ENCODE data around the gene NIPAL4. TPM values are rescaled to one million over a fixed set of nuclear protein-coding genes. Genes with fewer than 3 reads are reported as not detected.
A peak's percentile ranks its signal among the peaks of the same experiment; 100 is the strongest.

The NIPAL4 gene
- total RNA-seq, 6 donors from 2014 or later = 0.06 to 0.30 TPM; not detected in 4

DNA sequence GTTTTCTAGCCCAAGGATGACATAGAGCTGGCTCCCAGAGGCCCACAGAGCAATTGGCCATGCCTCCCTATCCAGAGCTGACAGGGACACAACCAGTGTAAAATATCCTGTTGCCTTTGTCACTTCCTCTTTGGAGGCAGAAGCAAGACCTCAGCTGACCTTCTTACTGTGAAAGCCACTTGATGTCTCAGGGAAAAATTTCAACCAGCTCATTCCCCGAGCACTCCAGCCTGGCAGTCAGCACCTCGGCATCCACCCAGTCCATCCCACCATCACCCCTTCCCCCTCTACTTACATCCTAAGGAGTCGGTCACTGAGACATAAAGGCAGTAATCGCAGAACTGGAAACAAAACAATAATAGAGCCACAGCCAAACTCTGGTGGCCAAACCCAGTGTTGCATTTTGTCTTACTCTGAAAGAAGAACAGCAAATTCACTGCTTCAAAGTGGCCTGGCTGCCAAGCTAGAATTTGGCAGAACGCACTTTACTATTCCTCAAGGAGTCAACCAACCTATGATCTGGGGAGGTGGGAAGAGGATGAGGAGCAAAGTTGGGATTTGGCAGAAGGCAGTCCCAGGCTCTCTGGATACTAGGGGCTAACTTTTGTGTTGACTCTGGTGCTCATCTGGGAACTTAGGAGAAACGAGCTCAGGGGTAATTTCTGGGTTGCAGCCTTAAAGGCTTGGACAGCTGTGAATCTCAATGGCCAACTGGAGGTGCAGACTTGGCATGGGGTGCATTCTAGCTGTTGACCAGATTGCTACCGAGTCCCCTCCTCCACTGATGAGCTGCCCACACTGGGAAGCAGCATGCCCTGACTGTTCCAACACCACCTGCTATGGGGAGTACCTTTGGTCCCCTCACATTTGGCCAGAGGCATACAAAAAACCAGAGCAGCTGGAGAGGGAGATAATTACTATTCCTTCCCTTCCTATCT, 13.6 kb downstream of the NIPAL4 start:
- peak; percentile 22 to 39 for ATAC-seq (ENCODE audit: low FRiP score in 2 of 2)
- peaks cover 0 to 12% (median 5%) of the 10 kb centered on the region in 4 donors for H3K4me1 ChIP-seq
- H3K9me3 ChIP-seq = no peaks in the 10 kb centered on the region
- 50 to 51% methylated on average over 7 of the region's 7 CpGs for WGBS, 2 donors
- no peaks in the 10 kb centered on the region for H3K27me3 ChIP-seq
- no peak for DNase-seq
- TF ChIP-seq CTCF (IDR thresholded peaks at IDR 0.05) = peak in 1 of 6 experiments; percentile 9
- TF ChIP-seq EP300 (IDR thresholded peaks at IDR 0.05) = no peak
- no peak overlapping the region for H3K4me3 ChIP-seq
- H3K36me3 ChIP-seq = no peaks in the 10 kb centered on the region
- no peak overlapping the region for H3K27ac ChIP-seq

DNA sequence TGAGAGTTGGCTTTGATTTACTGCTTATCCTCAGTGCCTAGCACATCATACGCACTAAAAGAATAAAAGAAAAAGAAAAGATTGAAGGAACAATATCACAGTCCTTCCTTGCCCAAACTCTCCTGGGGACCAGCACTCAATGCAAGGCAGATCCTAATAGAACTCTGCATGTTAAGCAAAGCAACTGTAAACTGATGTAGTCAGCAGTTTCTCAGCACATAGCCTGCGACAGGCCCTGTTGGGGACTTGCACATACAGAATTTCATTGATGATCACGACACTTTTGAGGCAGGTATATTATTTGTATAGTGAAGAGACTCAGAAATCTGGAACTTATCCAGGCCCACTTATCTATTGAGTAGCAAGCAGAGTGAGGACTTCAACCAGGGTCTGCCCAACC, 15.4 kb downstream of the NIPAL4 start:
- H3K4me1 ChIP-seq = peaks cover 0 to 17% (median 5%) of the 10 kb centered on the region in 4 donors
- H3K36me3 ChIP-seq = no peaks in the 10 kb centered on the region
- no peak overlapping the region for H3K4me3 ChIP-seq
- no peak overlapping the region for H3K27ac ChIP-seq
- H3K9me3 ChIP-seq = no peaks in the 10 kb centered on the region
- WGBS, 2 donors = 75 to 99% methylated on average over 3 of the region's 3 CpGs
- no peak for DNase-seq
- H3K27me3 ChIP-seq = no peaks in the 10 kb centered on the region
- ATAC-seq (ENCODE audit: low FRiP score in 2 of 2) = no peak
- no peak for TF ChIP-seq EP300 (IDR thresholded peaks at IDR 0.05)
- TF ChIP-seq CTCF (IDR thresholded peaks at IDR 0.05) = no peak
- TF ChIP-seq POLR2AphosphoS5 (IDR thresholded peaks at IDR 0.05) = no peak
- no peak for TF ChIP-seq POLR2A (IDR thresholded peaks at IDR 0.05)

GRCh38 chr5:157476702-157477408, 16.8 kb downstream of the NIPAL4 start:
- H3K27ac ChIP-seq = no peak overlapping the region
- H3K27me3 ChIP-seq = no peaks in the 10 kb centered on the region
- no peak for DNase-seq
- peak in 1 of 2 donors; percentile 75 for ATAC-seq (ENCODE audit: low FRiP score in 2 of 2)
- WGBS, 2 donors = 65 to 67% methylated on average over 7 of the region's 7 CpGs
- no peak overlapping the region for H3K4me3 ChIP-seq
- H3K36me3 ChIP-seq = peaks cover 0 to 7% (median 1%) of the 10 kb centered on the region in 4 donors
- no peaks in the 10 kb centered on the region for H3K9me3 ChIP-seq
- TF ChIP-seq POLR2A (IDR thresholded peaks at IDR 0.05) (no peak), CTCF (IDR thresholded peaks at IDR 0.05) (peak; percentile 19 to 62 (median 60))
- H3K4me1 ChIP-seq = peaks cover 0 to 17% (median 5%) of the 10 kb centered on the region in 4 donors

GRCh38 chr5:157477814-157478494, 17.9 kb downstream of the NIPAL4 start:
- H3K36me3 ChIP-seq = peaks cover 0 to 8% (median 1%) of the 10 kb centered on the region in 4 donors
- WGBS, 2 donors = 55 to 69% methylated on average over 5 of the region's 5 CpGs
- H3K4me3 ChIP-seq = no peak overlapping the region
- H3K9me3 ChIP-seq = no peaks in the 10 kb centered on the region
- TF ChIP-seq POLR2AphosphoS5 (IDR thresholded peaks at IDR 0.05) (no peak), EP300 (IDR thresholded peaks at IDR 0.05) (no peak)
- H3K27ac ChIP-seq = no peak overlapping the region
- ATAC-seq (ENCODE audit: low FRiP score in 2 of 2) = no peak
- peaks cover 0 to 16% (median 5%) of the 10 kb centered on the region in 4 donors for H3K4me1 ChIP-seq
- H3K27me3 ChIP-seq = no peaks in the 10 kb centered on the region
- no peak for DNase-seq

- H3K9me3 ChIP-seq = no peaks in the 10 kb centered on the region
- ATAC-seq (ENCODE audit: low FRiP score in 2 of 2) (no peak), DNase-seq (no peak)
- H3K4me1 ChIP-seq = peaks cover 0 to 8% (median 3%) of the 10 kb centered on the region in 4 donors
- no peak for TF ChIP-seq POLR2A (IDR thresholded peaks at IDR 0.05)
- no peak overlapping the region for H3K4me3 ChIP-seq
- no peaks in the 10 kb centered on the region for H3K27me3 ChIP-seq
- 75 to 89% methylated on average over 2 of the region's 2 CpGs for WGBS, 2 donors
- peaks cover 0 to 8% (median 1%) of the 10 kb centered on the region in 4 donors for H3K36me3 ChIP-seq
- peak overlapping the region in 1 of 4 donors; percentile 19 for H3K27ac ChIP-seq
Measured at GRCh38 chr5:157478726-157479125, 18.7 kb downstream of the NIPAL4 start.
